Measurements from ENCODE around the gene OR10P1. TPM values are rescaled to one million over a fixed set of nuclear protein-coding genes. Genes with fewer than 3 reads are reported as not detected.
A peak's percentile ranks its signal among the peaks of the same experiment; 100 is the strongest.

Gene OR10P1
- total and polyA plus RNA-seq, 11 donors, result not detected

DNA sequence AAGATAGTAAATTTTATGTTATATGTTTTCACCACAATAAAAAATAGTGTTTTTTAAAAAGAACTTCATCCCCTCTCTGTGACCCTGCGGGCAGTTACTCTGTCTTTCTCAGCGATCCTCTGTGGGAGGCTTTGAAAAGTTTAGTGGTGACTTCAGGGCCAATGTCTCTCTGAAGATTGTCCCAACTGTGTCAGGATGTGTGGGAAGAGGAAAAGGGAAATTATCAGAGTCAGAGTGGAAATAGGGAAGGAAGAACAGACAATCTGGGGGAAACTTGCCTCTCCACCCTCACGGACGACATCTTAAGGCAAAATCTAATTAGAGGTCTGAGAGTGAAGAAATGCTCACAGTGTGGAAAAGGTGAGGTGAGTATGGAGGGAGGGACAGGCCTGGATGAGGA is 3.5 kb upstream of the OR10P1 start:
- peaks cover 0 to 32% (median 3%) of the 10 kb centered on the region in 12 donors for H3K4me1 ChIP-seq
- TF ChIP-seq, protein P1, sequence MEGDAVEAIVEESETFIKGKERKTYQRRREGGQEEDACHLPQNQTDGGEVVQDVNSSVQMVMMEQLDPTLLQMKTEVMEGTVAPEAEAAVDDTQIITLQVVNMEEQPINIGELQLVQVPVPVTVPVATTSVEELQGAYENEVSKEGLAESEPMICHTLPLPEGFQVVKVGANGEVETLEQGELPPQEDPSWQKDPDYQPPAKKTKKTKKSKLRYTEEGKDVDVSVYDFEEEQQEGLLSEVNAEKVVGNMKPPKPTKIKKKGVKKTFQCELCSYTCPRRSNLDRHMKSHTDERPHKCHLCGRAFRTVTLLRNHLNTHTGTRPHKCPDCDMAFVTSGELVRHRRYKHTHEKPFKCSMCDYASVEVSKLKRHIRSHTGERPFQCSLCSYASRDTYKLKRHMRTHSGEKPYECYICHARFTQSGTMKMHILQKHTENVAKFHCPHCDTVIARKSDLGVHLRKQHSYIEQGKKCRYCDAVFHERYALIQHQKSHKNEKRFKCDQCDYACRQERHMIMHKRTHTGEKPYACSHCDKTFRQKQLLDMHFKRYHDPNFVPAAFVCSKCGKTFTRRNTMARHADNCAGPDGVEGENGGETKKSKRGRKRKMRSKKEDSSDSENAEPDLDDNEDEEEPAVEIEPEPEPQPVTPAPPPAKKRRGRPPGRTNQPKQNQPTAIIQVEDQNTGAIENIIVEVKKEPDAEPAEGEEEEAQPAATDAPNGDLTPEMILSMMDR (IDR thresholded peaks at IDR 0.05), result no peak
- no peak for TF ChIP-seq POLR2A (IDR thresholded peaks at IDR 0.05)
- no peak overlapping the region for H3K4me3 ChIP-seq
- ATAC-seq, result no peak
- H3K27me3 ChIP-seq, result no peaks in the 10 kb centered on the region
- WGBS, 4 donors, result 66 to 76% (median 74%) methylated on average over 4 of the region's 4 CpGs
- H3K27ac ChIP-seq, result no peak overlapping the region
- intact Hi-C loops (cut with DNase I), result loop anchor here in 1 of 10 donors (2.0 kb wide), 1 partner anchor 22 kb away; no protein-coding TSS in a partner anchor
- DNase-seq, result no peak
- no peaks in the 10 kb centered on the region for H3K36me3 ChIP-seq
- H3K9me3 ChIP-seq, result no peaks in the 10 kb centered on the region

DNA sequence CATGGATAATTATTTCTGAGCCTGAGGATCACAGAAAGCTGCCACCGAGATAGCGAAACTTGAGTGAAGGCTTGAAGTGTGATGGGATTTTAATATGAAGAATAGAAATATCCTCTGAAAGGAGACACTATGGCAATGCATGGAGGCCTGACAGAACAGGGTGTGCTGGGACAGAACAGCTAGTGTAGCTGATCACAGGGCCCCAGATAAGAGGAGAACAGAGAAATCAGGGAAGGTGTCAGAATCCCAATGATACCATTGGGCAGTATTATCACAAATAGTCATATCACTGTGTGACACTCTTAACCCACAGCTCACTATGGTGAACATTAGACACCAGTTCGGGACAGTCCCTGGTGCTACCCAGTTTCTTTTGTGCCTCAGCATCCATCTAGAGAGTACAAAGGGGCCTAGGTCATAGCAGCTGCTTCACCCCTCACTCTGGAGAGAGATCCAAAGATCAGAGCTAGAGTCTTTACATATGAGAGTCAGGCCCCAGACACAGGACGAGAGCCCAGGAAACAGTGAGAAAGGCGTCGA is 506 bp upstream of the OR10P1 start:
- DNase-seq (no peak), ATAC-seq (peak; percentile 75 to 94 (median 83))
- intact Hi-C loops (cut with DNase I), result no loop called here
- Histone ChIP-seq H3K9me3 (no peaks in the 10 kb centered on the region), H3K27ac (peak overlapping the region in 11 of 12 donors; percentile 13 to 73 (median 27)), H3K27me3 (no peaks in the 10 kb centered on the region), H3K4me3 (no peak overlapping the region), H3K36me3 (no peaks in the 10 kb centered on the region), H3K4me1 (peaks cover 0 to 18% (median 2%) of the 10 kb centered on the region in 12 donors)
- no peak for TF ChIP-seq POLR2A (IDR thresholded peaks at IDR 0.05)
- TF ChIP-seq, protein P1 (IDR thresholded peaks at IDR 0.05), result no peak
- WGBS, 4 donors, result 60 to 76% (median 65%) methylated on average over 6 of the region's 6 CpGs

DNA sequence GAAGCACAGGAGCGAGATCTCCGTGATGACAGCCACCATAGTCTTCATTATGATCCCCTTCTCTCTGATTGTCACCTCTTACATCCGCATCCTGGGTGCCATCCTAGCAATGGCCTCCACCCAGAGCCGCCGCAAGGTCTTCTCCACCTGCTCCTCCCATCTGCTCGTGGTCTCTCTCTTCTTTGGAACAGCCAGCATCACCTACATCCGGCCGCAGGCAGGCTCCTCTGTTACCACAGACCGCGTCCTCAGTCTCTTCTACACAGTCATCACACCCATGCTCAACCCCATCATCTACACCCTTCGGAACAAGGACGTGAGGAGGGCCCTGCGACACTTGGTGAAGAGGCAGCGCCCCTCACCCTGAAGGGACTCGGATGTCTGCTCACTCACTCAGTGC is 775 bp downstream of the OR10P1 start:
- Histone ChIP-seq H3K27ac (no peak overlapping the region), H3K9me3 (no peaks in the 10 kb centered on the region), H3K4me3 (no peak overlapping the region), H3K4me1 (peaks cover 0 to 16% (median 0%) of the 10 kb centered on the region in 12 donors), H3K27me3 (no peaks in the 10 kb centered on the region), H3K36me3 (no peaks in the 10 kb centered on the region)
- no peak for TF ChIP-seq POLR2A (IDR thresholded peaks at IDR 0.05)
- TF ChIP-seq, protein P1 (IDR thresholded peaks at IDR 0.05), result no peak
- 82 to 89% (median 88%) methylated on average over 15 of the region's 15 CpGs for WGBS, 4 donors
- intact Hi-C loops (cut with DNase I), result no loop called here
- ATAC-seq (no peak), DNase-seq (no peak)

- WGBS, 4 donors, result 67 to 73% (median 69%) methylated on average over 7 of the region's 7 CpGs
- Histone ChIP-seq H3K27me3 (no peaks in the 10 kb centered on the region), H3K4me3 (no peak overlapping the region), H3K27ac (peak overlapping the region in 2 of 12 donors; percentile 34 to 83), H3K4me1 (peaks cover 0 to 40% (median 3%) of the 10 kb centered on the region in 12 donors), H3K9me3 (no peaks in the 10 kb centered on the region), H3K36me3 (no peaks in the 10 kb centered on the region)
- TF ChIP-seq, protein P1 (IDR thresholded peaks at IDR 0.05), result no peak
- TF ChIP-seq POLR2A (IDR thresholded peaks at IDR 0.05), result no peak
- ATAC-seq (peak in 2 of 4 donors; percentile 21 to 45), DNase-seq (peak in 1 of 5 donors; percentile 66)
- intact Hi-C loops (cut with DNase I), result no loop called here
These were observed 4.9 kb downstream of the OR10P1 start for GRCh38 chr12:55641595-55641994.
